HG02885 (cell line): Measurements from ENCODE around the gene SEC24D.
A peak's percentile ranks its signal among the peaks of the same experiment; 100 is the strongest.

Source experiments
- ATAC-seq: cut with Tn5 transposase; IDR thresholded peaks from one replicate; pipeline ENCODE4 v1.9.1; 2021; ENCODE audit warnings: mild to moderate bottlenecking; ENCODE audit not compliant: unreplicated experiment, poor library complexity

Gene SEC24D

DNA sequence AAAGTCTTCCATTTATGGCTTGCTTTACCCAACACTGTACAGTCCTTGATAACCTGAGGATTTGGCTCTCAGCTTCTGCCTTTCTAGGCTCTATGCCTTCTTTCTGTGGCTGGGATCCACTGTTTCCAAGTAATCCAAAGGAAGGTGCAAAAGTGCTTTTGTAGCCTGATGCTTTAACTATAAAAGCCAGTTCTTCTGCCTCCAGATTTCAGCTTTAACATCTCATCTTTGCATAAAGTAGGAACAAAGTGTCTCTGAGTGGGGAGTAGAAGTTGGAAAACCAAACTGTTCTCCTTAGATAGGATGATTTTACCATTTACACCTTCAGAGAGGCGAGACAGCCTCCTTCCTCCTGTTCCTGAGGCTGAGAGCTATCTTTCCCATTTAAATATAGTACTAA lies 11.1 kb upstream of the SEC24D start:
- no peak for ATAC-seq

DNA sequence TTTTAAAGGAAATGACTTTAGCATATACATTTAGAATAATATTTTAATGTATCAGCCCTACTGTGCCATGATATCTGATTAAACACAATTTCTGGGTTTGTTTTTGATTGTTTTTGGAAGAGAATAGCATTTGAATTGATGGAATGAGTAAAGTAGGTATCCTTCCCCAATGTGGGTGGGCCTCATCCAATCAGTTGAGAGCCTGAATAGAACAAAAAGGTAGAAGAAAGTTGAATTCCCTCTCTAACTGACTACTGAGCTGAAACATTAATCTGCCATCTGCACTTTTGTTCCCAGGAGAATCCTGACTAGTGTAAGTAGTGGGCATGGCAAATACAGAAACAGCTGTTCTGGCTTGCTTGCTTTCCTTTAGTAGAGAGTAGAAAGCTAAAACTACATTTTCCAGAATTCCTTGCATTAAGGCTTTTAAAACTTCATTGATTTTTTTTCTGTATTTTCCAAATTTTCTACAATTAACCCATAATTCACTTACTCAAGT lies 9.7 kb upstream of the SEC24D start:
- no peak for ATAC-seq

DNA sequence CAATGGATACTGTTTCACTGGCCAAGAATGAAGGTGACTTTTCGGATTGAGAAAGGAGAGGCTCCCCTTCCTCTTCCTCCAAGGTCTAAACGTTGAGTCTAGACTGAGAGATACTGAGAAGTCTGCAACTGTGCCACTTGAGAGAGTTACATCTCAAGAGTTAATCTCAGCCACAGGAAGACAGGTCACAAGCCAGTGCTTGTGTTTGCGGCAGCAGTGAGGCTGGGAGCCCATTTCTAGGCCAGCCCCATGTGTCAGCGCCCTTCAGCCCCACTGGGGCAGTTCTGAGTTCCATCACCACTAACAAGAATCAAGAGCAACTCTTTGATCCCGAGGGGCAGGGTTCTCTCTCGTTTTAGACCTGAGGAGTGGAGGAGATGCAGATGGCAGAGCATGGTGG lies 7.3 kb upstream of the SEC24D start:
- ATAC-seq, result no peak

DNA sequence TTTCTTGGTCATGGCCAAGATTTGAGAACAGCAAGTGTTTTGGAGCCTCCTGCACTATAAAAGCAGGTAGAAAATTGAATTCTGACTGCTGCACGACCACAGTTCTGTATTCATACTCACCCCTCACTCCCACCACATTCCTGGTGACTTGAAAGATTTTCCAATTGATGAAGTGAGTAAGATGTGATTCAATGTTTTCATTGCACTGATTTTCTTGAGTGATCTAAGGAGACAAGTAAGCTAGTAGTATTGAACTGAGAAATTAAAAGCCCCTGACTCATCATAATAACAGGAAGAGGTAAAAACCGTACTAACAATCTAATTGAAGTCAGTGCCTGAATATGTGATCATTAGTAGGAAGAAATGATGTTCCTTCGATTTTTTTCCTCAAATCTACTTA lies 6.1 kb upstream of the SEC24D start:
- no peak for ATAC-seq

DNA sequence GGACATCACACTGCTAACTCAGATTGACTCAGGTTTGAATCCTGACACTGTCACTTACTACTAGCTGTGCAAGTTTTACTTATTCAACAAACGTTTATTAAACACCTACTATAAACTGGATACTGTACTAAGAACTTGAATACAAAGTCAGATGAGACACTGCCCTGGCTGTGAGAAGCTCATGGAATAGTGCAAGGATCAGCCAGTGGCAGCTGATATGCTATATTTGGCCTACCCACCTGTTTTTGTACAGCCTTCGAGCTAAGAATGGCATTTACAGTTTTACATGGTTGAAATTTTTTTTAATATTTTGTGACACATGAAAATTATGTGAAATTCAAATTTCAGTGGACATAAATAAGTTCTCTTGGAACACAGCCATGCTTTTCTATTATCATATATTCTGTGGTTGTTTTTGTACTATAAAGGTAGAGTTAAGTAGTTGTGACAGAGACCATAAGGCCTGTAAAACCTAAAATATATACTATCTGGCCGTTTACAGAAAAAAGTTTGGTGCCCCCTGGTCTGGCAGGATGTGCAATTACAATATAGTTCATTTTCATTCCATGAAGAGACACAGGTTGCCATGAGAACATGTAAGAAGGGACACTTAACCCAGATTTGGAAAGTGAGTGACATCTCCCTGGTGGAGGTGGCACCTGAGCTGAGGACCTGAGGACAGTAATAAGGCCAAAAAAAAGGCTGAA lies 3.4 kb upstream of the SEC24D start:
- no peak for ATAC-seq

DNA sequence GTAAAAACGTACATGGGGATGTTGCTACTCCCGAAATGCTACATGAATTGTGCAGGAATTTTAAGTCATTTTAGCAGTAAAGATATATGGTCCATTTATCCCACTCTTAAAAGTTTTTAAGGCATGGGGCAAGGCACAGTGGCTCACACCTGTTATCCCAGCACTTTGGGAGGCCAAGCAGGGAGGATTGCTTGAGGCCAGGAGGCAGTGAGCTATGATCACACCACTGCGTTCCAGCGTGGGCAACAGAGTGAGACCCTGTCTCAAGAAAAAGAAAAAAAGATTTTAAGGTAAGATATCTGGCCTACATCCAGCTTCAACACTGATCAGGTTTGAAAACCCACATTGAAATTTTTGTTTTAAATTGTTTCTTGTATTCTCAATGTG lies 1.2 kb upstream of the SEC24D start:
- ATAC-seq, result no peak

DNA sequence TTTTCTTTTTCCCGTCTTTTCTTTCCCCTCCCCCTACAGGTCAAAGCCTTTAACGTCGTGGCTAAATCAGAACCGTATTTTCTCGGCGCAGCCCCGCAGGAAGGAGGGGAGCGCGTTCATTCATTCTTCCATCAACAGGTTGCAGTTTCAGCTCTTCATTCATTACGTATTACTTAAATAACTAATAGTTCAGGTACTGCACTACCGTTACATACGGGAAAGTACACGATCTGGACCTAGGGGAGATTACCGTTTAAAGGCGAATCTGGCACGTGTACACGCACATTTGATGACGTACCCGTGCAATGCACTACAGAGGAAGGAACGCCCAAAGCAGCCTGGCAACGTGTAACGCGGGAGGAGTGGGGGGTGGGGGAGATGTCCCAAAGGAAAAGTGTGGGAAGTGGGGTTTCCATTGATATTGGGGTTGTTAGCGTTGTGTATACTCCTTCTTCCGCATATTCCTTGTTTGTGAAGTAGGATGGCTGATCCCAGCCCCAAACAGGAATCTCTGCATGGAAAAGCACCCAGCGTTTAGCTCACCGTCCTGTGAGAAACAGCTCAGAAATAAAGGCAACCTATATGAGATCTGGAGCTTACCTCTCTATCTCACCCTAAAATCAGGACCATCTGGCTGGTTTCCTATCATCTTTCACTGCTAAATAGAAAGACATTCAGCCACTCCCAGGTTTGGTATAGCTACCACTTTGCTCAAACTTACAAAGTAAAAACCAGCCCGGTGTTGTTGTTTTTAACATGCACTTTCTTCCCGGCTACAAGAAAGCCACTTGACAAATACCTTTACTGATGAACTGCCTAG lies 585 bp upstream of the SEC24D start:
- peak; percentile 45 for ATAC-seq

DNA sequence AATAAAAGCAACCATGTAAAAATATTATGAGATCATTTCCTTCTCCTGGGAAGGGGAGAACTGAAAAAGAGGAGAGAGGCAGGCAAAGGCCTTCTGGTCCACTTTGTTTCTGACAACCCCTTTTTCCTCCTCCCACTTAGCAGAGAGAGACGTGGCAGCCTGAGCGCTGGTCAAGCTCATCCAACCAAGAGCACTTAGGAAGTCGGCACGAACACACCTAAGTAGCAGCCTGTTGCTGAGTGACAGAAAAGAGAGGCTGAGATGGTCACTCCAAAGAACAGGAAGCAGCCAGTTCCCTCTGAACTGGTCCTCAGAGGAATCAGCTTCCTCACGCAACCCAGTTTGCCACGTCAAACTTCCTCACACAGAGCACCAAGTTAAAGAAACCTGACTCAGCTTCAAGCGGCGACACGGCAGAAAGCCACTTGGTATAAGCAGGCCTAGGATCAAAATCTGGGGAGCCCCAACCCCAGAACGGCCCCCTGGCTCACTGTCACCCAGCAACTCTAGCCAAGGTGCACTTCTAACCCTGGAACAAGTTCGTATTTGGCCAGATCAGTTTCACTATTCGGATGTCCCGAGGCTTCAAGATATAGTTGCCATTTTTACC lies 861 bp downstream of the SEC24D start:
- peak; percentile 67 for ATAC-seq

DNA sequence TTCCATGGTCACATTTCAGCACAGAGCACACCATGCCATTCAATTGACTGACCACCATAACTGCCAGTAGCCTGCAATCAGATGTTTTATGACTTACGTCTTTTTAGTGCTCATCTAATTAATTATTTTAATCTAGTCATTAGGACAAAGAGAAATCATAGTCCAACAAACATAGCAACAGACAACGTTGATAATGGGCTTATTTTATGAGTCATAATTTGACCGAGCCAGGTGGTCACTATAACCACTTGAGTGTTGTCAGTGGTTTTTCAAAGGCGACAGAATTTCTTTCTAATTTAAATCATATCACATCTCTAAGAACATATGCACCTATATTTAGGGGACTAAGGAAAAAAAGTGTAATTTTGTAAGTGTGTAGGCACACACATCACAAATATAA lies 1.9 kb downstream of the SEC24D start:
- ATAC-seq, result no peak

DNA sequence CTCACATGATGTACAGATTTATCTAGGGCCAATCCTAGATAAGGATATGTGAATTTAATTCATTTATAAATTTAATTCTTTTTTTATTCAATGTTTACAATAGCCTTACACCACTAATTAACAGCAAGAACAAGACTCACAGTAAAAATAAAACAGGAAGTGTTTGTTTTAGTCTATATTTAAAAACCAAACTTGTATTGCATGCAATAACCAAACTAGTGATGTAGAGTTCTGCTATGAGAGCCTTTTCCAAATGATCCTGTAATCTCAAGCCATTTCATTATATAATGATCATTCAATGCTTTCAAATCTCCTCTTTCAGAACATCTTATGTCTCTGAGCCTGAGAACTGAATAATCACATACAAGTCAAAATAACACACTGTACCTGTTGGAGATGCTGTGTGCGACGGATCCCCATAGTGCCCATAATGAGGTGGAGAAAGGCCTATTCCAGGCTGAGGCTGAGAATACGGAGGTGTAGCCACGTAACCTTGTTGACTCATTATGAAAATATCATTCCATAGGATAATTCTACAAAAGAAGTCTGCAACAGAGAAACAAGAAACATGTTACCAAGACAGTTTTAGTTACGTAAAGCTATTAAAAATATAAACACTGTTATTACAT lies 2.6 kb downstream of the SEC24D start:
- ATAC-seq, result no peak

DNA sequence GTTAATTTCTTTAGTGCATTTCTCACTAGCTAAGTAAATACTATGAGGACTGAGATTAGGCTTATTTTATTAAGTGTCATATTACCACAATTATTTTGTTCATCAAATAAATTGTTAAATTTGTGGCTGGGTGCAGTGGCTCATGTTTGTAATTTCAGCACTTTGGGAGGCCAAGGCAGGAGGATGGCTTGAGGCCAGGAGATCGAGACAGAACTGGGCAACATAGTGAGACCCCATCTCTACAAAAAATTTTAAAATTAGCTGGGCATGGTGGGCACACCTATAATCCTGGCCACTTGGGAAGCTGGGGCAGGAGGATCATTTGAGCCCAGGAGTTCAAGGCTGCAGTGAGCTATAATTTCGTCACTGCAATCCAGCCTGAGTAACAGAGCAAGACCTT lies 6.8 kb downstream of the SEC24D start:
- no peak for ATAC-seq

DNA sequence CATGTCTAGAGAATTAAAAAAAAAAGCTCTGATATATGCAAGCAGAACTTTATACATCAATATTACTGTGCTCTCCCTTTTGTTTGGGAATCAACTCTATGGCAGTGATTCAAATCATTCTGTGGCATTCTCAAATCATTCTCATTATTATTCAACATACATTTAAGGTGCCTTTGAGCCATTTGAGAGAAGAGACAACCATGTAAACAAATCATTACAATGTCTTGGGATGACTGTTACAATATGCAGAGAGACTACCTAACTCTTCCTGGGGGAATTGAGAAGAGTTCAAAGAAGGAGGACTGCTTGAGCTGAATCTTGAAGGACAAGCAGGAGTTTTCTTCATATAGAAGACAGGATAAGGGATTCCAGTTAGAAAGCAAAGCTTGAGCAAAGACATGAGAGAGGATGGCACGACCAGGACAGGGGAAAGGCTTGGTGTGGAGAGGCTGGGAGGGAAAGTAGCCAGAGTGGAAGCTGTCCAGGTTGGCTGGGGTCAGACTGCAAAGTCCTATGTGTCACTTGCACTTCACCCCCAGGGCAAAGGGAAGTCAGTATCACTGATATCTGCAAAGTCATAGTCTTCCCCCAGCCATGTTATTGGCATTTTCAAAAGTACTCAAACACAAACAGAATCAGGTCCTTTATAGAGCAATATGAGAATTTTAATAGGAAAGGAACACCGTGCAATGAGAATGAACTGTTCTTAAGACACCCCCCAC lies 9.0 kb downstream of the SEC24D start:
- ATAC-seq, result peak; percentile 56

DNA sequence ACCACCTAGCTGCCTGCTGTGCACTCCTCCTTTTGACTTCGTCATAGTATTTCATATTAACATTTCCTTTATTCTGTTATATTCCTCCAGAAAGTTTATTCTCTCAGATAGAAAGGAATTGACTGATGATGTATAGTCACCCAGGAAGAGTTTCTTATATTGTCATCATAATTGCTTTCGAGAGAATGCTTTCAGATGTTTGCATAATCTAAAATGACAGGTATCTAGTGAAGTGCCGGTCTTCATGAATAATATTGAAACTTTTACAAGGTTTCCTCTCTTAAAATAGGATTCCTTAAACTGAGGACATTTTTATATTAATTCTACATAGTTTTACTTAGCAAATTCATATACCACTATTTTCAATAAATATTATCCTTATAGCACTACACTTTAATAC lies 10.1 kb downstream of the SEC24D start:
- peak; percentile 82 for ATAC-seq

DNA sequence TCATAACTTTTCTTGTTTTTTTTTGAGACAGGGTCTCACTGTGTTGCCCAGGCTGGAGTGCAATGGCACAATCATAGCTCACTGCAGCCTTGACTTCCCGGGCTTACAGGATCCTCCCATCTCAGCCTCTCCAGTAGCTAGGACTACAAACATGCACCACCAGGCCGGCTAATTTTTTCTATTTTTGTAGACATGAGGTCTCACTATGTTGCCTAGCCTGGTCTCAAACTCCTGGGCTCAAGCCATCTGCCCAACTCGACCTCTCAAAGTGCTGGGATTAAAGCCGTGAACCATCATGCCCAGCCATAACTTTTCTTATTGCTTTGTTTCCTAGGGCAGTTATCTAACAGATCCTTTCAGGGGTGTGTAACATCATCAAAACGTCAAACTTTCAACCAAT lies 11.8 kb downstream of the SEC24D start:
- ATAC-seq, result no peak

DNA sequence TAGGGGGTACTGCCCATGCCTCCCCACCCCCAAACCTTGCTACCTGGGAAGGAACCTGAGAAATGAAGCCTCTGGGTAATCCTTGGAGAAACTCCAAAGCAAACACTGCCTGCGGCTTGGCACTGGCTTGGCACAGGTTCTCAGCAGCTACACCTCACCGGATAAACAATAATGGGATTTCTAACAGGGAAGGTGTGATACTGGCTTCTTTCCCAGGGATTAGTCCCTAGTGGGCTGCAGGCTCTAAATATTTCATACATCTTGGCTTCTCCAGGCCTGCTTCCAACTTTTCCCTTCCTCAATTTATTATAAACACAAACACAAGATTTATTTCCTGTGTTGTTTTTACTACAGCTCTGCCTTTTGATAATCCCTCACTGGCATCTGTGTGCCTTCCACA lies 12.5 kb downstream of the SEC24D start:
- ATAC-seq, result no peak

DNA sequence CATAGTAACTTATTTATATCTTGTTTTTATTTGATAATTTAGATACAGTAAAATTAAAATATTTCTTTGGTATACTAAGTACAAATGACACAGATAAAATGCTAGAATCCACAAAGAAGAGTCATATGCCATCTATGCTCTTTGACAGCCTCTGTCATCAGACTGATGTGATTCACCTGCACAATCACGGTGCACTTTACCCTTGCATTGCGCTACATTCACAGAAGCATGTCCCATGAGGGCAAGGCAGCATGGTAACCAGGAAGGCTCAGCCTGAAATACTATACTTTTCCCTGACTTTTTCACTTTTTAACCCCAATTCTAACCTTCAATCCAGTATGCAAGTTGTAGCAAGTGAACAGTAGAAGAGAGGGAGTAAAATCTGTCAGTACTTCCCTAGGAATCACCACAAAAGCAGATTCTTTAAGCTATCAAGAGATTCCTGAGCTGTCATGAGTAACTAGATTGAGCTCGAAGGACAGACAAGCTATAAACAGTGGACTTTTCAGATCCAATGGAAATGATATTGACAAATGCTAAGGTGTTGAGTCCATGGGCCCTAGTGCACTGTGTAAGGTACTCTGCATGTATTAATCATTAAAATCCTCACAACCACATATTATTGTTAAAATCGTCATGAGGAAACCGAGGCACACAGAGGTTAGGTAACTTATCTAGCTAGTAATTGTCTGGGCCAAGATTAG lies 14.2 kb downstream of the SEC24D start:
- ATAC-seq, result no peak

DNA sequence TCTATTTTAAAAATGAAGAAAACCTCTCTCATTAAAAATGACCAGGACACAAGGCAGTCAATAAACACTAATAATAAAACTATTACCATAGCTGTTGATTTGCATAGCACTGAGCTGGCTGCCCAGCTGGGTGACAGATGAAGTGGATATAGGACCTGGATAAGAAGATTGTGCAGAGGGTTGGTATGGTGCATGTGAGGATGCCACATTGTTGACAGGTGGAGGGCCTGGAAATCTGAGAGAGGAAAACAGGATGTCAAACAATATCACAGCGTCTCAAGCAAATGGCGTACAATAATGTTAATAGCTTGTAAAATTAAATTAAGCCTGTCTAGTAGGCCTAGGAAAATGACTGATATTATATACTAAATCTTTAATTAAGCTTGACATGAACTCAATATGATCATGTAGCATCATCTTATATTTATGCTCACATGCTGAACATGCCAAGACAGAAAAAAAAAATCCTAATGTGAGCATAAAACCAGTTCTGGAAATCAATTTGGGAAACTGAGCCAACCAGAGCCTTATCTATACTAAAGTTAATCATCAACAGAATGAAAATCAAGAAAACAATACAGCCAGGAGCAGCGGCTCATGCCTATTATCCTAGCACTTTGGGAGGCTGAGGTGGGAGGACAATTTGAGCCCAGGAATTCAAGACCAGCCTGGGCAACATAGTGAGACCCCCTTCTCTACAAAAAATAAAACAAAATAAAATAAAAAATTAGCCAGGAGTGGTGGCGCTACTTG lies 18.6 kb downstream of the SEC24D start:
- ATAC-seq, result no peak

DNA sequence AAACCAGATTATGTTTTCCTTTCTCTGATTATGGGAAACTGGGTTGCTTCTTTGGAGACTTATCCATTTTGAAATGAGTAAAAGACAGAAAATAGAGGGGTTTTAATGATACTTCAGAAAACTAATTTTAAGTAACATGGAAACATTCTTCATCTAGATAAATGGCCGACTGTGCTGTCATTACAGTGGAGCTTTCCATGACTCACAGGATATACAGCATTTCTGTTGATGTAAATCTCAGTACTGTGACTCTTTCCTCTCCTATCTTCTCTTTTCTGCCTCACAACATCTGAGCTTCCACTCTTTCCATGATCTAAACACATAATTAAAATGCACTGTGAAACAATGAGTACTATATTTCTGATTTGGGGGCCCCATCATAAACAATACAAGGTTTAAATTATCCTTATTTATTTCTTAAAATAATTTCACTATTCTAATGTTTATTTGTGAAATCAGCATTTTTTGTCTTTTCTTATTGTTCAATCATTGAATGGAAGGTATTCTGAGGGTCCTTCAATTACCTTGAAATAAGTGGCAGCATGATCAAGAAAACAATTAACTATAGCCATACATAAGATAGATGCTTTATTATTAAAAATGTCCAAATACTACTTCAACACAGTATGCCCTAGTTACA lies 19.3 kb downstream of the SEC24D start:
- ATAC-seq, result no peak

DNA sequence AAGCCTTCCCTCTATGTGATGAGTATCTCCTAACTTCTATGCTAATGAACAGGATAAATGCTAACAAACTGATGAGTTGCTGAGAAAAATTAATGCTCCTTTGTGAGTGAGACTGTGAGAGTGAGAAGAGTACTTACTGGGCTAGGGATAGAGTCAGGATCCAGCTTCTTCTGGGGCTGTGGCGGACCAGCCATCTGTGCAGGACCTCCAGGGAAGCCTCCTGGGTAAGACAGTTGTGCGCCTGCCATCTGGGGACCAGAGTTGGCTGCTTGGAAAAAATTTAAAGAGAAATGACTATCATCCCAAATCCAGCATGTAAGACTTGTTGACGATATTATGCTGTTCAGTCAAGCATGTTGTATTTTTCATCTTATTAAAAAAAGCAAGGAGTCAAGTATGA lies 21.0 kb downstream of the SEC24D start:
- no peak for ATAC-seq
